Stimulated activated CD4-positive, alpha-beta T cell treated with anti-CD3 and anti-CD28 coated beads, Interleukin-12 subunit alpha, Interleukin-12 subunit beta, amount 100 ng/mL, for 4 hours (primary cell): Measurements from ENCODE around the gene RAD51B.

Experiments used
- DNase-seq: peaks from one replicate; pipeline ENCODE4 v3.0.0-alpha.2; 2020

The RAD51B gene

DNA sequence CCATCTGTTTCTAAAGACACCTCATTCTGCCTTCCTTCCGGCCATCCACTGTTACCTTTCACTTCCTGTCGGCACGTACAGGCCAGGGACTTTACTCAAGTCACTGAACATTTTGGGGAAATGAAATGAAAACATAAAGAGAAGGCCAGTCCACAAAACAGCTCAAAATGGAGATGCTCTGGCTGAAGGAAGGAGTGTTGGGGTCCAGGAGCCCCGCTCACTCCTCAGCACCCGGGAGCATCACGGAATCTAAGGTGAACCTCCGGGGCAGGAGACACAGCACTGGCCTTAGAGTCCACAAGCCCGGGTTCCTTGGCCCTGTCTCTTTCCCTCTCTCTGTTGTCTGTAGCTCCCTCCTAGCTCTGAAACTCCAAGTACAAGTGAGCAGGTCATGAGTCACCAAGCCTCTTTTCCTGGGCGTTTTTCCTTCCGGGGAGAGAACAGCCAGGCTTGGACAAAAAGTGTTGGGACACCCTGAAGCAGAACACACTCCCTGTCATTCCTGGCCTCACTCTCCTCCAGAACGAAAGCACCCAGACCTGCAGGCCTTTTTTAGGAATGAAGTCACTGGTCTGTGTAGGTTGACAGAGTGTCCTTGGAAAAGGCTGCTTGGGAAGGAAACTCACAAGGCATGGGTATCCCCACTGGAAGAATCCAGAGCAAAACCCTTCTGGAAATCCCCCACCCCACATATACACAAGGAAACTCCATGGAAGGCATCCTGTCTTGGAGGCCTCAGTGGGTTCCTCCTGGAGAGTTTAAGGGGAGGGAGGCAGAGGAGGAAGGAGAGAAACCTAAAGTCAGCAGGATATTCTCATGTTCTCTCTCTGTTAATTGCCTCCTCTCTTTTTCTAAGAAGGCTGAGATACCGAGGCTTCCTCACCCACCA is 728.0 kb downstream of the RAD51B start:
- no peak for DNase-seq

DNA sequence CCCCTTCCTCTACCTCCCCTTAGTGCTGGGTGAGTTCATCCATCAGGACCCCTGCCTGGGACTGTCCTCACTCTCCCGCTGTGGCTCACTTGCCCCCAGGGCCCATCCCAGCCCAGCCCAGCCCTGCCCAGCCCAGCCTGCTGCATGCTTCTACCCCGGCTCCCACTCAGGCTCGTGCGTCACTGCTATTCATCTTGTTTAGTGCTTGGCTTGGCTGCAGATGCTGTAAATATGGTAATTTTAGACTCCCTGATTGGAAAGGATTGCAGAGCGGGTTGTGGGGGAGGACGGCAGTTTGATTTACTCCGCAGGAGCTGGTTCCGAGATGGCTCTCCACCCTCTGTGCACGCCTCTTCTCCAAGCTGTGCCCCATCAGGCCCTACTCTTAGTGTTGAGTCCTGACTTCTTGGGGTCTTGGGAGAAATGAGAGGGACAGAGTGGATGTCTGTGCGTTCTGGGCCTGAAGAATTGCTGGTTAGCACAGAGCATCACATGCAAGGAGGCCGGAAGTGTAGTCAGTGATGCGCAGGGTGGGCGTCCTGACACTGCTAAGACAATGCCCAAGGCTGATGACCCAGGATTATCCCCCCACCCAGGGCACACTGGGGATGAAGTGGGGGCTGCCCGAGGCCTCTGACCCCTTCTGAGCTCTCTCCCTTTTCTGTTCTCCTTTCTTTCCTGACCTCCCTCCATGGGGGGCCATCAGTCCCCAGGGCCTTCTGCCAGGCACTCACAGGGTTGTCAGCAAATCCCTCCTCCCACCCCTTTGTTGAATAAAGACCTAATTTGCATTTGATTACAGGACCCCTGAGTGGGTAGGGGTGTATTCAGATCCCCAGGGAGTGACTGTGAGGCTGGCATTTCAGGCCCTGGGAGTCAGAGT is 728.9 kb downstream of the RAD51B start:
- no peak for DNase-seq

DNA sequence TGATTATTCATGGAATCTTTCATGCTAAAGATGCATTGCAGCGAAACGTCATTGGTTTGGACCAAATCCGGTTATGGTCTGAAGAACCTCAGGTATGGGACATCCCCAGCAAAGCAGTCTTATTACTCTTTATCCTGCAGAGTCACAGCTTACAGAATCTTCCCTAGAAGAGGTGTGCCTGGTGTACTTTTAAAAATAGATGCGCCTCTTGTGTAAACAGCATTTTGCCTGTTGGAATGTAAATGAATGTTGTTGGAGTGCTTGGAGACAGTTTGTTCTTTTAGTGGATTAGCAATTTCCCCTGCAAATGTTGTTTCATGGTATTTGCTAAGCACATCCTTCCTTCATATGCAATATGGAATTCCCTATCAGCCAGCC is 730.7 kb downstream of the RAD51B start:
- DNase-seq, result no peak

DNA sequence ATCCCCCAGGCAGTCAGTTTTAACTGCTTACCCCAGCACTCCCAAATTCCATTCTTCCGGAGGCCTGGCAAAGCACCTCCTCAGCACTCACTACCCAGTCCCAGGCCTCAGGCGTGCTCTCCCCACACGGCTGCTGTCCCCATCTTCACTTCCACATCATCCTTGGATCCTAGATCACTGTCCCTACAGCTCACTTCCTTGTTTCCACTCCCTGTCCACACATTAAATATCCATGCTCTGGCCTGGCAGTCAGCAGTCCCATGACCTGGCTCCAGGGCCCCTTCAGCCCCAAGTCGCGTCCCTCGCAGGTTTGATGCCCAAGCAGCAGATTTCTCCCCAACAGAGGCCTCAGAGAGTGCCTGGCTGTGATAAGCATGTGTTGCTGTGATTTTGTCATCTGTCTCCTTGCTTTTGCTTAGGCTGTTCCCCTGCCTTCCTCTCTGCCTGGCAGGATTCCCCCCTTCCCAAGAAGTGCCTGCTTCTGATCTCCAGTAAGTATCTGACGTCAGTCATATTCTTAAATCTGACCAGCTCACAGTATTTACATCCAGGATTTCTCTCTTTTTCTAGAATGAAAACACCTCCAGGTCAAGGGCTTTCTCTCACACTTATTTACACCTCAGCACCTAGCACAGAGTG is 731.6 kb downstream of the RAD51B start:
- no peak for DNase-seq

DNA sequence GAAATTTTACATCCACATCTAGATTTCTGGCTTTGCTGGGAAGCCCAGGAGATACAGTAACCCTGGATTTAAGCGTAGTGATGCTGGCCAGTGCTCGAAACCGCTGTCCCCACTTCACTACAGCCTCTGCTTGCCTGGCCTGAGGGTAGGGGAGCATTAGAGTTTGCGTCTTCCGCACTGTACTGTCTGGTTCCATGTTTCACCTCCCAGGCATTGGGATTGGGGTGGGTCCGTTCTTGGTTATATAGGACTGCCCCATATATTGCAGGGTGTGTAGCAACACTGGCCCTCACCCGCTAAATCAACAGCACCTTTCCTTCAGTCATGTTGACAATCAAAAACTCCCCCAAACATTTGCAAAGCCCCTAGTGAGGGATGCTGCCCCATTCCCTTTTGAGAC is 732.5 kb downstream of the RAD51B start:
- no peak for DNase-seq

DNA sequence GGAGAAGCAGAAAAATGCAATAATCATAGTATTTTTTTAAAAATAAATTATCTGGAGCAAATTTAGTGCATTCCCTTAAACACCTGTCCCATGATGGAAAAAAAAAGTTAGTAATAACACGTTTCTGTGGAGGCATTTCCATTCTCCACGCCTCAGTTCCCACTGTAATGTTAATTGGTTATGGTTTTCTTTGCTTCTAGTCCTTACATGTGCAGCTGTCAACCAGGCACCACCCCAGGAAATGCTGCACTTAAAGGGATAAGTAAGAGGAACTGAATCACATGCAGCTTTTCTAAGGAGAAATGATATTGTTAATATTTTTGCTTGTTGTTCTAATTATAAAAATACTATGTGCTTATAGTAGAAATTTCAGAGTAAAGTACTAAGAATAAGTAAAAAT is 733.0 kb downstream of the RAD51B start:
- no peak for DNase-seq

DNA sequence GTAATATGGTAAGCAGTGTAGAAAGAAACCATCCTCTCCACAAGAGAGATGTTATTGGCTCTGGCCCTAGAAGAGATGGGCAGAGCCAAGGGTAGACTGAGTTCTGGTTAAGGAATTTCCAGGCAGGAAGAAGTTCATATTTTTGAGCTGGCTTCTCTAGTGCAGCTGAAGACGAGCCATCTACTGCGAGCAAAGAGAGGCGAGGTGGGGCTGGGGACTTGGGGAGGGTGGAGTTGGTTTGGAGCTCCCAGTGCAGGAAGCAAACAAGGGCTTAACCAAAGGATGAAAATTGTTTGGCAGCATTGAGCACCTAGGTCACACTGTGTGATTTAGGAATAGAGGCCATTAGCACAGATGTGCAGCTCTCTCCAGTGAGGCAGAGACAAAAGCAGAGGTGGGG is 733.7 kb downstream of the RAD51B start:
- DNase-seq, result no peak

DNA sequence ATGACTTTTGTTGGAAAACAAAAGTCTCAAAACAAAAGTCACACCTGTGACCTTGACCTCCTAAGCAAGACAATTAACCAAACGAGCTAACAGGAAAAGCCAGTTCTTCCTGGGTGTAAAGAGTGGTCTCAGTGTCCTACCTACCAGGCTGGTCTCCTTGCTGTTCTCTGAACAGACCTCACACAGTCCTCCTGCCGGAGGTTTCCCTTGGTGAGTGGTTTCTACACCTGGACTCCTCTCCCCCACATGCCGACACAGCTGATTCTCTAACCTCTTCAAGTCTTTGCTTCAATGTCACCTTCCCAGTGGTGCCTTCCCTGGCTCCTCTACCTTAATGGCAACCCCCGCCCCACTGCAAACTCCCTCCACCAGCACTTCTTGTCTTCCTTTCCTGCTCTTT is 734.7 kb downstream of the RAD51B start:
- DNase-seq, result no peak

DNA sequence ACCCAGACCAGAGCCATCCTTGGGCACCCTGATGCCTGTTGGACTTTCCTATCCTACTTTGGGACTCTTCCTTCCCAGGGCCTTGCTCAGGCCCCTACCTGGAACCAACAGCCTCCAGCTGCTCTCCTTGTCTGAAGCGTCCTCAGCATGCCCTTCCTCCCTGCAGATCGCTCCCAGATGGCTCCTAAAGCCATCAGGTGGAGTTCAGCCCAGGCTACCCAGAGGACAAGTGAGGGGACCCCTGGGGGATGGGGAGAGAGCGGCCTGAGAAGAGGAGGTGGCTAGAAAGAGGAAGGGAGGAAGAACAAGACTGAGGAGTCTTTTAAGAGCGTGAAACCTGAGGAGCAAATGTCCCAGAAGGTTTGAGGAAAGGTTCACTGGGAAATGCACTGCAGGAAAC is 736.7 kb downstream of the RAD51B start:
- DNase-seq, result no peak

DNA sequence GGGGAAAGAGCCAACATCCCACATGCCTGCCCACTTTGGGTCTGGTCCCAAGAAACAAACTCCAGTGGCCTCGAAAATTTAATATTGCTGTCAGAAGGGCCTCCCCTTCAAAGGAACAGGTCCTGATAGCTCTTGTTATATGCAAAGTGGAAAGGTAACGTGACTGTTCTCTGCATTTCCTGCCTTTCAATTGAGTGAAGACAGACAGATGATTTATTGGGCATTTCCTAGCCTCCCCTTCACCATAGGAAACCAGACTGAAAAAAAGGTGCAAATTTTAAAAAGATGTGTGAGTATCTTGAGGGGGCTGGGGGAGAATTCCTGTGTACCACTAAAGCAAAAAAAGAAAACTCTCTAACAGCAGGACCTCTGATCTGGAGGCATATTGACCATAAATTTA is 738.1 kb downstream of the RAD51B start:
- no peak for DNase-seq

DNA sequence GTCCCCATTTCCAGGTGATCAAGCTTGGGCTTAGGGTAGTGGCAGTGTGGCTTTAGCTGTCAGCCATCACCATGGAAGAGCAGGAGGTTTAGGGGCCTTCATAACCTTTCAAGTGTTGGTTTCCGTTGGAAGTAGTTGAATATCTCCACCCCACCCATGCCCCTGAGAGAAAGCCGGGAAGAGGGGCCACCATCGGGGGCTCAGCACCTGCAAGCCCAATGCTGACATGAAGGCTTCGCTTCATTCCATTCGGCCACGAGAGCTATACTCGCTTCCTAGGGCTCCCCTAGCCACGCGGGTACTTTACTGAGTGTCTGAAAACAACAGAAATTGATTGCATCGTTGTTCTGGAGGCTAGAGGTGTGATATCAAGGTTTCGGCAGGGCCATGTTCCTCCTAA is 738.5 kb downstream of the RAD51B start:
- no peak for DNase-seq

DNA sequence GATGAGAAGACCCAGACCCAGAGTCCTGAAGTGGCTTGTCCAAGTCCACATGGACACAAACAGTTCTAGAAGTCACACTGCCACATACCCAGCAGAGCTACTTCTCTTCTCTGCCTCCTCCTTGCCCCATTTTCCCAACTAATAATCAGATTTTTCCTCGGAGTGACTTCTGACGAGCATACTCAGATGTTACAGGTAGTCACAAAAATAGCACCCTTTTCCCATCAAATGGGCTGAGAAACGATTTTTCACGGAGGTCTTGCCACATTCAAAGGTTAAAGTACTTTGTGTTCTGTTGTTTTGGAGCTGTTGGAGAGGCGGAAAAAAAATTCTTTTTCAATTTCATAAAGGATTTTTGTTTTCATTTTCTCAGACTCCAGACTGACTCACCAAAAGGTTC is 740.4 kb downstream of the RAD51B start:
- no peak for DNase-seq

DNA sequence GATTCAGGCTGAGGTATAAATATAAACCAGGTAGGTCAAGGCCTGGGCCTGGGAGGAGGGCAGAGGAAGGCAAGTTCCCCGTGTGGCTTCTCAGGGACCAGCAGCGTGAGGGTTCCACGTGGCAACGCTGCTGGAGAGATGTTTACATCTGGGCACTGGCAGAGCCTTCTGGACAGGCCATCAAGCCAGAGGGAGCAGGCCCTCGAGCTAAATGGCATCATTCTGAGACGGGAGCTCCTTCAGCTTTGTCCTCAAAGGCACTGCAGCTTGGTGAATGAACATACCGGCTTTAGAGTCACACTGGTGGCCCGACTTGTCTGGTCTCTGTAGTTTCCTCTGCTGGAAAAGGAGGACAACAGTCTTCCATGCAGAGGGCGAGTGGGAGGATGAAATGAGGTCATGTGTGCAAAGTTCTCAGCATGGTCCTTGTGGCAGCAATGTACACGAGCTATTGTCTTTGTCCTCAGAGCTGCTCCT is 742.0 kb downstream of the RAD51B start:
- DNase-seq, result no peak

DNA sequence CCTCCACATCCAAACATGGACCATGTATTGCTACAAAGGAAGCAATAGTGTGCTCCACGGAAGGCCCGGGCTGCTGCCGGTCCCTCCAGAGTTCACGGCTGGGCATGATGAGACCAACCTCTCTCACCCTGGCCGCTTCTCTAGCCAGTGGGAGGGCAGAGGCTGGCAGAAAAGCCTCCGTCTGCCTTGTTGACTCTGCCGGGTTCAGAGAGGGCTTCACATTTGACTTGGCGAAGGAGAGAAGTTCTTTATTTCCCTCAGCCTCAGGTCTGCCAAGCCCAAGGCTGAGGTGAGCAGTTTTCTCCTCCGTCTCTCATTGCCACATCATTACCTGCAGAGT is 743.3 kb downstream of the RAD51B start:
- DNase-seq, result no peak

DNA sequence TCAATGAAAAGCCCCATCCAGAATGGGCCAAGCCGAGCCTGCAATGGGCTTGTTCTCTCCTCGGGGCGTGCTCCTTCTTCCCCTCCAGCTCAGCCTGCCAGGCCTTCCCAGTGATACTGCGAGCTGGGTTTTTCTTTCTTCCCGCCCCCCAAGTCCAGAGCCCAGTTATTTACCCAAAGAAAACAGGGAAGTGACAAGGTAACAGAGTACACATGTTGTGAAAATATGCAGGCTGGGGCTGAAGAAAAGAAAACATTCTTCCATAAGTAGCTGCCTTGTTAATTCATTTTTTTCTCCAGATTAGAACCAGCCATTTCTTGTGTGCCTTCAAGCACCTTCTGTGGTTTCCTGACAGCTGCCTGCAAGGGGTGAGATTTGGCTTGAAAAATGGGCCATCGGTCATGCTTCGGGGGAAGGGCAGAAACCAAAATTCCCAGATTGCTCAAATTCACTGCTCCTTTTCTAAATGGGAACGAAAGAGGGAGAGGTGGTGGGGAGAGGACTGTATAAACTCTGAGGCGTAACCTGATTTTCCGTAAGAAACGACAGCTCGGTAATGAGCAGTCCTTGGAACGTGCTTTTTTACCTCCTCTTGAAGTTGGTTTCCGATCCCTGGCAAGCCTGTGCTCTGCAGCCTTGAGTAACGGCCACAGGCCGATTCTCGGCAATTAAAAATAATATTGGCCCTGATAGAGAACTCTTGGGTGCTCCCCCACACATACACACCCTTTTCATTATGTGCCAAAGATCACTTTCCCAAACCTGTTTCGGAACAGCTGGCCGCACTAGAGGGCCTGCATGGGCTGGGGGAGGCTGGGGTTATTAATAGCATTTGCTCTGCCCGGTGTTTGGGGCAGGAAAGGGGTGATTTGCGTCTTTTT is 743.9 kb downstream of the RAD51B start:
- no peak for DNase-seq

DNA sequence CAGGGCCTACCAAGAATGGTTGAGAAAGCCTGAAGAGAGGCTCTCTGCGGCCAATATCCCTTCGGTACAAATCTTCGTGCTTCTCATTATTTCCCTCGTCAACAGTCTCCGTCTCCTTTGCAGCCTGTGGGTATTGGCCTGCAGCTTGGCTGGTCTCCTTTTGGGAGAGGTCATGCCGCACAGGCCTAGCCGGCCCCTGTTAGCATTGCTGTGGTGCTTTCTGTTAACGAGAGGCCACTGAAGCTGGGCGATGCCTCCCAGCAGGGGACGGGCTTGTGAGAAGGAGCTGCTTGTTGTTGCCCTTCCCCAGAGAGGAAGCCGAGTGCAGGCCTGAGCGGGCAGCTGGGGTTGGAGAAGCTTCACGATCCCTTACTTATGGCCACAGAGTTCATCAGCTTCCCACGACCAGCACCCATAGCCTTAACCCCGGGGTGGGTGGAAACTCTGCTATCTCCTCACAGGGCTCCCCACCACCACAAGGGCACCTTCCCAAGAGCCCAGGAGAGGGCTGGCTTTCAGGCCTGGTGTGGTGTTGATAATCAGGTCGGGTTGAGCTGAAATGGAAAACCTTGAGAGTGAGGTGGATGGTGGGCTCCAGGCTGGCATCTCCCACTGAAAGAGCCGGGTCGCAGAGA is 744.7 kb downstream of the RAD51B start:
- no peak for DNase-seq

DNA sequence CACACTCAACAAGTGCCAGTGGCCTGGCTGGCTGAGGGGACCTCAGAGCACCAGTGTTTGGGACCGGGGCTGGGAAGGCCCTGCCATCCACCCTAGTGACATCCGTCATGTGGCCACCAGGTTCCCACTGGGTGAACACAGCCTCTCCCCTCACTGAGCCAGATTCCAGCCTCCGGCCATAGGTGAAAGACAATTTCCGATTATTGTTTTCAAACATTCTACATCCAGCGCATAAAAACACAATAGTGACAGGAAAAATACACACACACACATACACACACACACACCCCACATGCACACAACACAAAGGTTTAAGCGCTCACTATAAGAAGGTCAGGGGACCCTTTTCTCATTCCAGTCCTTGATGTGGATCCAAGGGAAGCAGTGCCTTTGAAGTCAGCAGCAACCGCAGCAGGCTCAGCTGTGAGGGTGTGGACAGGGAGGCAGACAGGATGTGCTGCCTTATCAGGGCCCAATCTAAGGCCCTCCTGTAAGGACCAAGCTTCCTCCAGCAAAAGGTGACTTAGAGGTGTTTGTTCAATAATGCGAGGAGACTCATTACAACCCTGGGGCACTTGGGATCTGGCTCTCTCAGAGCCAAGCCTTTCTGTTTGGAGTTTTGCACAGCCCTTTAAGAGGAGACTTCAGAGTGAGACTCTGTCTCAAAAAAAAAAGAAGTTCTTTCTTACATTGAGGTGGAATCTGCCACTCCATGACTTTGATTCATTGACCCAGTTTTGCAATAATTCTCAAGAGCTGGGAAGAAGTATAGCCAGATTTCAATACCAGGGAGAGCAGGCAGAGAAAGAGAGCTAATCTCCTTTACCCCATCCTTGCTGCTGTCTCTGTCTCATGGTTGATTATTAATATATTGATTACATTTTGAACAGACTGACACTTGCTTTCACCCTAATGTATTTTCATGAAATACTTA is 745.5 kb downstream of the RAD51B start:
- DNase-seq, result no peak

DNA sequence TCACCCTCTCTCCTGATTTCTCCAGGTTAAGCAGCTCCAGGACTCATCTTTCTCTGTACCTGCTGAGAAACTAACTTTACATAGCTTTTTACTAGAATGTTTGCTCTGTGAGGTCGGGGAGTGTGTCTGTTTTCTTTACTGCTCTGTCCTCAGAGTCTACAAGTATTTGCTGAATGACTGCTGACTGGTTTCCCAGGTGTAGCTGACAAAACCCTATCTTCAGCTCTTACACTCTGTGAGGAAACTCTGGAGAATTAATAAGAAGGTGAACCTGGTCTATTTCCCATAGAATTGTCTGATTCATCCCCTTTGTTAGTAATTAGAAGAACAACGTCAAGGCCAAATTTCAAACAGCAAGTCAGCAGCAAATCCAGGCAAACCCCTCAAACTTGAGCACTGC is 746.5 kb downstream of the RAD51B start:
- no peak for DNase-seq

DNA sequence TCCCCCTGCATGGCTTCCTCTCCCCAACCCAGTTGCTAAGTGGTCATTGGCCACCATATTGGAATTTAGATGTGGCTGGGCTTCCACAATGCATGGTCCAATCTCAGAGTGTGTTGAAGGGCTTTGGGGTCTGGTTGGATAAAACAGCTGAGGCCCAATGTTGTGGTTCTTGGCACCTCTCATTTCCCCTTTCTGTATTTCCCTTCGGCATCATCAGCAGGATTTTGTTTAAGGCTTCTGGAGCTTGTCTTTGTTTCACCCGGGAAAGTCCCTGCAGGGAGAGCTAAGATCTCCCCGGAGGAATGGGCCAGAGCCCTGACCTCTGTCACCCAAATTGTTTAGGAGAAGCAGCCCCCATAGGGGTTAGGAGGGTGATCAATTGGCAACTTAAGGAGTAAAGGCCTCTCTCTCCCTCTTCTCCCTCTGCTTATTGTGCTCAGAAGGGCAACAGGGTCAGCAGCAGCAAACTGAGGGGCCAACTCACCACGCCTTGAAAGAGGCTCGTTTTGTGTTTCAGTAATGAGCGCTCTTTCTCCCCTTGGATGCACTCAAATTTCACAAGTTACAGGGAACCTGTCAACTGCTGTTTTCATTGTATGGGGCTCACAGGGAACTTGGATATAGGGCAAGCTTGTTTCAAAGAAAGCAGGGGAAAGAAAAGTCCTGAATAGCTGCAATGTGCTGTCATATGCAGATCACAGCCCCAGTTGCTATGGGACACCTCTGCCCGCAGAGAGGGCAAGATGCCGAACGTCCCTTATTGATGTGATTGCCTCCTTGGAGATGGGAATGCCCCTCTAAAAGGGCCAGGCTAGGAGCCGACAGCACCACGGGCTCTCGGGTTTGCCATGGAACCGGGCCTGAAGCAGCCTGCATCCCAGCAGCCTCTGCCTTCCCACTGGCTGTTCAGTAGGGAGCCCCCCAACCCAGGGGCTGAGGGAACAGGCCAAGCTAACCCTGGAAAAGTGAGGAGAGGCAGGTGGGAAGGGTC is 749.6 kb downstream of the RAD51B start:
- no peak for DNase-seq

DNA sequence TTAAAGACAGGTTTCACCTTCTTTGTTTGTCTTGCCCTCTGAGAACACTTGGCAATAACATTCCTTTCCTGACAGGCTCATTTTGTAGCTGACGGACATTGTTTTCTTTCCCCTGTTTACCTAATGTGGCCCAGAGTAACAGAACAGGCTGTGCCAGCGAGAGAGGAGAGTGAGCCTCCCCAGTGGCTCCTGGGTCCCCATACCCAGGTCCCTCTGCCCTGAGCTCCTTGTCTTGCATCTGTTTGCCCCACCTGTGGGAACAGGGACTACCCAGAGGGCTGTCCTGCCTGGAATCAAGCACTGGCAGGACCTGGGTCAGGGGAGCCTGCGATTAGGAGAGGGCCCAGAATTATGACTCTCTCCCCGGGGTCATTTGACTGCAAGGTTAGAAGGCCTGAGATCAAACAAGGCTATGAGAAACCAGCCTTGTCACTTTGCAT is 750.4 kb downstream of the RAD51B start:
- DNase-seq, result no peak
